COLO829 (cell line): ENCODE data around the gene CDC42EP2.
A peak's percentile ranks its signal among the peaks of the same experiment; 100 is the strongest.

ENCODE experiments used
- DNase-seq: peaks from one replicate; pipeline ENCODE4 v3.0.0; 2012; ENCODE audit warnings: low spot score

The CDC42EP2 gene

GRCh38 chr11:65356394-65356972, 41.8 kb downstream of the CDC42EP2 start:
- no peak for DNase-seq

- no peak for DNase-seq
Measured at GRCh38 chr11:65357856-65358356, 43.2 kb downstream of the CDC42EP2 start.

GRCh38 chr11:65362320-65362931, 47.8 kb downstream of the CDC42EP2 start:
- DNase-seq: no peak

GRCh38 chr11:65362966-65363365, 48.3 kb downstream of the CDC42EP2 start:
- no peak for DNase-seq

GRCh38 chr11:65363770-65364169, 49.1 kb downstream of the CDC42EP2 start:
- DNase-seq: no peak

GRCh38 chr11:65366340-65366773, 51.7 kb downstream of the CDC42EP2 start:
- peak; percentile 87 for DNase-seq

- DNase-seq: no peak
Measured at GRCh38 chr11:65370659-65371049, 56.0 kb downstream of the CDC42EP2 start.
